ENCODE data around the gene ANHX.
"Not testable (repeated sequence)": the region's sequence is repeated elsewhere in the genome, so short reads cannot be mapped to it uniquely, and the experiment has no call there.

Gene ANHX

DNA sequence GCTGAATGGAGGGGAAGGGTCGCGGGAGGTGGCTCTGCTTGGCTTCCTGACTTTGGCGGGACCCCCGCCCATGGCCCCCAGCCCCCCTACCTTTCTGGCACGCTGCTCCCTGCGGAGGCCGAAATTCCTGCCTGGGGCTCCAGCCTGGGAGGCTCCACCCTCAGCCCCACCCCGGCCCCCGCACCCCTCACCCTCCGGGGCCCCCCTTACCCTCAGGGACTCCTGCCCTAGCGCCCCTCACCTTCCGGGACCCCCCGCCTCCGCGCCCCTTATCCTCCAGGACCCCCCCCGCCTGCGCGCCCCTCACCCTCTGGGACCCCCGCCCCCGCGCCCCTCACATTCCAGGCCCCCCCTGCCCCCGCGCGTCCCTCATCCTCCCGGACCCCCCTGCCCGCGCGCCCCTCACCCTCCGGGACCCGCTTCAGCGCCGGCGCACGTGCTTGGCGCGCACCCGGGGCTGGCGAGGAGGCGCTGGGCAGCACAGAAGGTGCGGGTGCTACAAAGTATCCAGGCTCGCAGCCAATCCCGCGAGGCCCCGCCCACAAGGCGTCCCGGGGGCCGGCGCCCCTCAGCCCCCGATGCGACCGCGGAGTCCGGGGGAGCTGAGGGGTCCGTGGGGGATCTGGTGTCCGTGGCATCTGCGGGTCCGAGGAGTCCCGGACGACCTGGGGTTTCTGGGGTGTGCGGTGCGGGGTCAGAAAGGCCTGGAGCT lies at the start of gene ANHX:
ANHX (minus strand) TSS at position 477 of the 712 bp plus-strand sequence. CDS start 1,521 bp downstream, outside the sequence.
- in situ Hi-C loops (cut with MboI; ENCODE audit: low sequenced_read_pairs), result no loop called here

GRCh38 chr12:133264668-133265067 lies 29.0 kb upstream of the ANHX start:
- in situ Hi-C loops (cut with MboI; ENCODE audit: low sequenced_read_pairs), result not testable (repeated sequence)

DNA sequence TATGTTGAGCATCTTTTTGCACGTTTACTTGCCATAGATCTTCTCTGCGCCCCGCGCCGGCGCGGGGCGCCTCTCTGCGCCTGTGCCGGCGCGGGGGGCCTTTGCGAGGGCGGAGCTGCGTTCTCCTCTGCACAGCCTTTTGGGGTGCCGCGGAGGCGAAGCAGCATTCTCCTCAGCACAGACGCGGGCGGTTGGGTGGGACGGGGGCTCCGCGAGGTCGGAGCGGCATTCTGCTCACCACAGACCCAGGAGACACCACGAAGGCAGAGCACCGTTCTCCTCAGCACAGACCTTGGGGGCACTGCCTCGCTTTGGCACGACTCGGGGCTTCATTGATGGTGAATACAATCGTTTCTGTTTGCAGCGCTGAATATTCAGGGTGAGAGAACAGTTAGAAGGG lies 28.5 kb upstream of the ANHX start:
- in situ Hi-C loops (cut with MboI; ENCODE audit: low sequenced_read_pairs), result no loop called here

- in situ Hi-C loops (cut with MboI; ENCODE audit: low sequenced_read_pairs), result no loop called here
Observed at GRCh38 chr12:133256321-133256720, 20.6 kb upstream of the ANHX start.

GRCh38 chr12:133255833-133256232 lies 20.2 kb upstream of the ANHX start:
- in situ Hi-C loops (cut with MboI; ENCODE audit: low sequenced_read_pairs), result not testable (repeated sequence)

DNA sequence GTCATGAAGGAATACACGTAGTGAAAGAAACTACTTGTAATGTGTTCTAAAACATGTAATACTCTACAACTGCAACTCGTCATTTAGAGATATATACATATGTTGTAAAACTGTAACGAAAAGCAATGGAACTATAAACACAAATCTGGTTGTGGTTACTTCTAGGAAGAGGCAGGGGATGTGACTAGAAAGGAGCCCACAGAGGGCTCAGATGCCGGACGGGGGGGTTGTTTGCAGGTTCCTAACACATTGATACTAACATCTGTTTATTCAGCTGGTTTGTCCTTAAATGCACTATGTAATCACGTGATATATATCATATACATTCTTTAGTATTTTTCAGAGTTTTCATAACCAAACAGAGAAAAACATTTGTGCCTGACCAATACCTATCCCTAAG lies 16.1 kb upstream of the ANHX start:
- in situ Hi-C loops (cut with MboI; ENCODE audit: low sequenced_read_pairs), result no loop called here

DNA sequence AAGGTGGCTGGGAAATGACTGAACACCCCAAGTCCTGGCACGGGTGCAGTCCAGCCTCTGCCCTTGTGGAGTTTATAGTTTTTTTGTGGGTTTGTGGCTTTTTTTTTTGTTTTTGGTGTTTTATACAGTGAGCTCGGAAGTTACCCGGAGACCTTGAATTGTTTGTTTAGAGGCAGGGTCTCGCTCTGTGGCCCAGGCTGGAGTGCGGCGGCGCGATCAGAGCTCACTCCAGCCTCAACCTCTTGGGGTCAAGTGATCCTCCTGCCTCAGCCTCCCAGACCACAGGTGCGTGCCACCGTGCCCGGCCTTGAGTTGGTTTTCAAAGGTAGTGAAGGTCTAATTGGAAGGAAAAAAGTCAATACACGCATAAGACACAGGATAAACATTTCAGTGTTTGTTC lies 879 bp upstream of the ANHX start:
- in situ Hi-C loops (cut with MboI; ENCODE audit: low sequenced_read_pairs), result no loop called here

DNA sequence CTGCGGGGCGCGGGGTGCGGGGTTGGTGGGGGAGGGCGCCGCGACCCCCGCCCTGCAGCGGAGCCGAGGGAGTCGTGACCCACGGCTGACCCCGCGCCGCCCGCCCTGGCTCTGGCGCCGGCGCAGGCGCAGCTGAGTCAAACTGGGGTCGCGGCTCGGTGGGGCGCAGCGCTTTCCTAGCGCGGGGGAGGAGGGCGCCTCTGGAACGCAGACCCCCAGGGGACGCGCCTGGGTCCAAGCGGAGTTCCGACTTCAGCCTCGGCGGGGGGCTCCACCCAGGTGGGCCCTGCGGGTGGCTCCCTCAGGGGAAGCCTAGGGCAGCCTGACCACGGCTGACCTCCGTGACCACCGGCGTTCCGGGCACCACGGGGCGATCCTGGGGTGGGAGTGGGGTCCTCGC lies 467 bp upstream of the ANHX start:
- in situ Hi-C loops (cut with MboI; ENCODE audit: low sequenced_read_pairs), result no loop called here

DNA sequence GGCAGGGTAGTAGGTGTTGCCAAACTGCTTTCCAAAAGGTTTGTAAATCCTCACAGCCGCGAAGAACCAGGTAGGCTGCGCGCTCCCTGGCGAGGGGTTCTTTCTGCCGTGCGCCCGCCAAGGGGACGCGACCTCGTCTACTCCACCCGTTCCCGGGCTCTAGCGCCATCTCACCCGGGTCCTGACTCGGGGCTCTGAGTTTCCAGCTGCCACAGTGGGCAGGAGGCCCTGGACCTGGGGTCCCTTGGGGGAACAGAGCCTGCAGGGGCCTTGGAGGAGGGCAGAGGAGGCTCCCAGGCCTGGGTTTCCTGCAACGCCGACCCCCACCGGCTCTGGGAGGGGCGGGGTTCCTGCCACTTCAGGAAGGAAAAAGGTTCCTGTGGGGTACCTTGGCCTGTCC lies 706 bp downstream of the ANHX start:
- in situ Hi-C loops (cut with MboI; ENCODE audit: low sequenced_read_pairs), result no loop called here

DNA sequence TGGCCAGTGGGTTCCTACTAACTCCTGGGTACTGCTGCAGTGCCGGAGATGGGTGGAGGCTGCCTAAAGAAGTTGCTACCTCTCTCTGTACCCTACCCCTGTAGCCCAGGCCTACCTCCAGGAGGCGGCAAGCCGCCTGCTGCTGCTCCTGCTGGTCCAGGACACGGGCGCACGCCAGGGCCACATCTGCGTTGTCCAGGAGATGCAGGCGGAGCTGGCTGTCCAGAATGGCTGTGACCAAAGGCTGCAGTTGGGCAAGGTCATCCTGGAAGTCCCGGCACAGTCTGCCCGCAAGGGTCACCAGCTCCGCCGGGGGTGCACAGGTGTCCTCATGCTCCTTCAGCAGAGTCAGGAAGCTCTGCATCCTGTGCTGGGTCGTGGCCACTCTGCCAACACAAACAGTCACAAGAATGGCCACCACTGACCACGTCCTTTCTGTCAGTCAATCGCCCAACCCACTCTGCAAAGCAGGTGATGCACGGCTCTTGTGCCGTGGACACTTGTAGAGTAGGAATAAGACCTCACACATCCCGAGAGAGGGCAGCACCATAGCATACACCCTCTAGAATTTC lies 1.6 kb downstream of the ANHX start:
- in situ Hi-C loops (cut with MboI; ENCODE audit: low sequenced_read_pairs), result no loop called here

GRCh38 chr12:133233006-133233405 lies 2.7 kb downstream of the ANHX start:
- in situ Hi-C loops (cut with MboI; ENCODE audit: low sequenced_read_pairs), result no loop called here

DNA sequence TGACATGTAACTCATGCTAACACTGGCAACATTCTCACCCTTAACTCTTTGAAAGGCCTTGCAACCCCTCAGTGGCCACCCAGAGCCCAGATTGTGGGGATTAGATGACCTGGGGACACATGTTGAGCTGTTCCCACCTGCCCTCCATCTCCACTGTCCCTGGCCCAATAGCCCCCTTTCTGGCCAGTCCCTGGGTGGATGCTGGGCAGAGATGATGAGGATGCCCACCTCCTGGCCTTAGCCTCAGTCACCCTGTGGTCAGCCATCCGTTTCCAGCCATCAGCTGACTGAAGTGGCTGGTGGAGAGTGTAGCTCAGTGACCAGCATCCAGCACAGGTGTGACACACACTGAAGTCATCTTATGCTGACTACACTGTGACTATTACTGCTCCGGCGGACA lies 4.7 kb downstream of the ANHX start:
- in situ Hi-C loops (cut with MboI; ENCODE audit: low sequenced_read_pairs), result no loop called here

DNA sequence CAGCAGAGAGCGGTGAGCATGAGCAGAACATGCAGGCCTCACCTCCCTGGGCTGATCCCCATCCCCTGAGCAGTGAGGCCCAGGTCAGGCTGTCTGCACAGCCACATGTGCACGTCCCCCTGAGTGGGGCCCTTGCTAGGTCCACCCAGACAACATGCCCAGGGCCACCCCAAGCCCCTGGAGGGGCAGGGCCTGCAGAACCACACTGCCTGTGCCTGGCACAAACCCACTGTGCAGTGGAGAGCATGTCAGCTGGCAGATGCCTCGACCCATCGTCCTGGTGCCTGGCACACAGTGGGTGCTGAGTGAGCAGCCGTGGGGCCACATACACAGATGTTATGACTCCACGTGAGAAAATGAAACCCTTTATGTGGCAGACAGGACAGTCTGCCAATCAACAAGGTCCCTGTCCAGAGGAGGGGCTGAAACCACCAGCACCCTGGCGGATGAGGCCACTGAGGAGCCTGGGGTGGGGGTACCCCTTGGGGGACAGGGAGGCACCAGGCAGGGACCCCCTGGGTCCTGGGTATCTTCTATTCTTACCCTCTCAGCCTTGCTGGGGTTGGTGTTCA lies 8.3 kb downstream of the ANHX start:
- in situ Hi-C loops (cut with MboI; ENCODE audit: low sequenced_read_pairs), result no loop called here

GRCh38 chr12:133226690-133227089 lies 9.0 kb downstream of the ANHX start:
- in situ Hi-C loops (cut with MboI; ENCODE audit: low sequenced_read_pairs), result no loop called here

DNA sequence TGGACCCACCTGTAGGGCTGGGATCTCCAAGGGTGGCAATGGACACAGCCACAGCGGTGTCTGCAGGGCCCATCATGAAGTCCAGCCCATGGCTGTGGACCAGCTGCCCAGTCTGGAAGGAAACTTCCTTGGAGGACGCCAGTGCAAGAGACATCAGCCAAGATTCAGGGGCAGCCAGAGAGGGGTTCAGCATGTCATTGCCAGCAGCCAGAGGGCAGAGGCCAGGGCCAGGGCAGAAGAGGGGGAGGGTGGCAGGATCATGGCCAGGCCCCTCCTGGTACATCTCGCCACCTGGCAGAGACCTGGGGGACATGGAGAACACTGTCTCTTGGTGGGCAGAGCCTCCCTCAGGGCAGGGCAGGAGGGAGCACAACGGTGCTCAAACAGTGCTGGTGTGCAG lies 10.2 kb downstream of the ANHX start:
- in situ Hi-C loops (cut with MboI; ENCODE audit: low sequenced_read_pairs), result no loop called here

- in situ Hi-C loops (cut with MboI; ENCODE audit: low sequenced_read_pairs), result no loop called here
Observed at GRCh38 chr12:133222211-133222610, 13.5 kb downstream of the ANHX start.

DNA sequence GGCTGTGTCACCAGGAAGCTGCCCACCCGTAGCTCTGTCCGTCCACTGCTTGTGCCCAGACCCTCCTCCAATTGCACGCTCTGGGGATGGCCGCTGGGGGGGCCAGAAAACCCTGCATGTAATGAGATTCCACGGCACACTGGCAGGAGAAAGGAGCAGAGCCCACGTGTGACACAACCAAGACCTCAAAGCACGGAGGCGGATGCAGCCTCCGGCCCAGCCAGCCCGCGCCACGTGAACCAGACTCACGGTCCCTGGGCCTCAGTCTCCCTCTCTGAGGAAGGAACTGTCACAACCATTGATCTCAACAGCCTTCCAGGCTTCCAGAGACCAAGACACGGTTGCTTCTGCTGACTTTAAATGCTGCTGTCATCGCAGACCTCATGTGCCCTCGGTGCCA lies 14.4 kb downstream of the ANHX start:
- in situ Hi-C loops (cut with MboI; ENCODE audit: low sequenced_read_pairs), result no loop called here

DNA sequence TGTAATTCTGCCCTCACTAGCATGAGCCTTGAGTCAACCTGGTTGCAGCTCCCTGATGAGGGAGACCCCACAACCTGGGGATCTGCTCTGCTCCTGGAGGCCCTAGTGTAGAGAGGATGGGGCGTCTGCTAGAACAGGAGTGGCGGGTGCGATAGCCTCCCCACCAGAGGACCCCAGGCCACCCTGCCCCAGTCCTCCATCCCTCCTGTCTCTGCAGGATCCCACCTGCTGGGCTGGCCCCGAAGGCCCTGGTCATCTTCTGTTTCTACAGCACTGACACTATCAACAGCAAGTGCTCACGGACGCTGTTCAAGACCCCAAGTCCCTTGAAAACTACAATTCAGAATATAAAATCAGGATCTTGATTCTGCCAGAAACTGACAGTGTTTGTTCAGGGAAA lies 15.2 kb downstream of the ANHX start:
- in situ Hi-C loops (cut with MboI; ENCODE audit: low sequenced_read_pairs), result no loop called here

GRCh38 chr12:133217219-133217618 lies 18.5 kb downstream of the ANHX start:
- in situ Hi-C loops (cut with MboI; ENCODE audit: low sequenced_read_pairs), result no loop called here

DNA sequence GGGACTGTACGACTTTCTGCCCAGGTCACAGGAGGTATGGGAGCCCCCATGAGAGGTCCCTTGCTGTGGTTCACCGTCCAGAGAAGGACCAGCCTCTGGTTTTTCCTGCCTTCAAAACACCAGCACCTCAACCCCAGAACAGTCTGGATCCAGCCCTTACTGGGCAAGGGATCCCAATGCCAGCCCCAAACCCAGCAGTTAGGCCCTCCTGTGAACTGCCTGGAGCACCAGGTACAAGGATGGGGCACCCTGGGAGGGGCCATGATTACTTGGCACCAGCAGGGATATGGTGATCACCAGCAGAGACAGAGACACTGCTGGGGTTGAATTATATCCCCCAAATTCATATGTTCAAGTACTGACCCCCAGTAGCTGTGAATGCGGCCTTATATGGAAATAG lies 20.0 kb downstream of the ANHX start:
- in situ Hi-C loops (cut with MboI; ENCODE audit: low sequenced_read_pairs), result no loop called here

DNA sequence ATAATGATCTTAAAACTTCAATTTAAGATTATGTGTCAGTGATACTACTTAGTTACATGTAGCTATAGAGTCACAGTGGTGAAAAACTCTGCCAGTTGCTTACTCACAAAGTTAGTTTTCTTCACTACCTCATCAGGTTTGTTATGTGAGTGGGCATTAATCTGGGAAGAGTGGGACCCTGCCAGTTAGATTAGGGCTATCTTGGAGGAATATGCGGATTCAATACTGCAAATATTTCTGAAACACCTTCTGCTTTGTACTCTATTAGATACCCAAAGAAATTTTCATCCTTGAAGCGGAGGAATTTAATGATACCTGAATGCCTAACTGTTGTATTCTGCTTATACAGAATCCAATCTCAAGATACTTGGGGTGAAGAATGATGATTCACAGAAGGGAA lies 29.3 kb downstream of the ANHX start:
- in situ Hi-C loops (cut with MboI; ENCODE audit: low sequenced_read_pairs), result no loop called here

DNA sequence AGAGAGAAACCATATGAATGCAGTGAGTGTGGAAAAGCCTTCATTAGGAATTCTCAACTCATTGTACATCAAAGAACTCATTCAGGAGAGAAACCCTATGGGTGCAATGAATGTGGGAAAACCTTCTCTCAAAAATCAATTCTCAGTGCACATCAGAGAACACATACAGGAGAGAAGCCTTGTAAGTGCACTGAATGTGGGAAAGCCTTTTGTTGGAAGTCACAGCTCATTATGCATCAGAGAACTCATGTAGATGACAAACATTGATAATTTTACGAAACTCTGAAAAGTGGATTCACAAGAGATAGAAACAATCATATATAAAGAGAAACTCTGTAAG lies 31.4 kb downstream of the ANHX start:
- in situ Hi-C loops (cut with MboI; ENCODE audit: low sequenced_read_pairs), result no loop called here
